HEK293 (cell line): ENCODE results near the gene PRCP.

Experiments
- CTCF ChIA-PET: fragments of 350-600 bp; formaldehyde crosslinking; extraction: SDS; loops from one replicate; lab custom pipeline; 2021; ENCODE audit warnings: antibody characterized with exemption; lab: Yijun Ruan, JAX
- POLR2A ChIA-PET: fragments of 300-600 bp; formaldehyde crosslinking; extraction: SDS; loops from one replicate; lab custom pipeline; 2020; ENCODE audit warnings: antibody characterized with exemption, inconsistent platforms; lab: Yijun Ruan, JAX
- H3K27ac ChIP-seq: fragments of 200-500 bp; sonication (Bioruptor generic); 2 replicates; pipeline ENCODE4 v1.5.1; 2014; ENCODE audit warnings: low read depth, low read length, control low read depth, inconsistent platforms; ENCODE audit errors: extremely low read depth
- H3K36me3 ChIP-seq, 2 experiments: fragments of 200-500 bp in 1 of 2; sonication (Bioruptor generic) in 1 of 2; 1 replicate in 1 of 2; 2 replicates in 1 of 2; pipeline ENCODE4 v1.5.1; 2014 to 2017; ENCODE audit warnings: inconsistent platforms in 2 of 2, low read length in 2 of 2; ENCODE audit not compliant: control insufficient read depth in 2 of 2, insufficient read depth in 1 of 2
- H3K4me1 ChIP-seq: fragments of 200-500 bp; sonication (Bioruptor generic); 2 replicates; pipeline ENCODE4 v1.5.1; 2014; ENCODE audit warnings: mild to moderate bottlenecking, low read length, inconsistent platforms; ENCODE audit not compliant: control insufficient read depth, insufficient read depth
- H3K4me3 ChIP-seq: 2 replicates; pipeline ENCODE4 v1.5.1; 2011; ENCODE audit warnings: low read depth, mild to moderate bottlenecking, control low read depth, low read length, moderate library complexity
- H3K9me3 ChIP-seq: fragments of 200-500 bp; sonication (Bioruptor generic); 2 replicates; pipeline ENCODE4 v1.5.1; 2014; ENCODE audit warnings: low read depth, low read length, inconsistent platforms; ENCODE audit not compliant: control insufficient read depth, insufficient read depth
- CTCF ChIP-seq: fragments of 450-650 bp; formaldehyde crosslinking; IDR thresholded peaks from 2 replicates; pipeline ENCODE4 v1.5.1; 2016; ENCODE audit warnings: missing biosample characterization, missing genetic modification characterization
- FEZF1 ChIP-seq: fragments of 450-650 bp; formaldehyde crosslinking; IDR thresholded peaks from 2 replicates; pipeline ENCODE4 v1.5.1; 2016; ENCODE audit warnings: missing biosample characterization, missing genetic modification characterization
- HOXA7 ChIP-seq: sonication (generic); formaldehyde crosslinking; IDR thresholded peaks from 2 replicates; pipeline ENCODE4 v1.8.1; 2022; ENCODE audit warnings: missing genetic modification reagents, borderline replicate concordance
- KLF10 ChIP-seq: fragments of 450-650 bp; IDR thresholded peaks from 2 replicates; pipeline ENCODE4 v1.5.1; 2018; ENCODE audit warnings: missing biosample characterization, mild to moderate bottlenecking, missing genetic modification characterization
- PBX3 ChIP-seq: sonication (generic); formaldehyde crosslinking; IDR thresholded peaks from 2 replicates; pipeline ENCODE4 v1.8.1; 2022; ENCODE audit warnings: mild to moderate bottlenecking, moderate library complexity, missing genetic modification reagents
- PRDM1 ChIP-seq: fragments of 450-650 bp; formaldehyde crosslinking; IDR thresholded peaks from 2 replicates; pipeline ENCODE4; 2016; ENCODE audit warnings: missing biosample characterization, missing genetic modification characterization
- PRDM2 ChIP-seq: fragments of 450-650 bp; formaldehyde crosslinking; IDR thresholded peaks from 2 replicates; pipeline ENCODE4 v1.5.1; 2016; ENCODE audit warnings: missing biosample characterization, missing genetic modification characterization, borderline replicate concordance
- SP7 ChIP-seq: fragments of 450-650 bp; formaldehyde crosslinking; IDR thresholded peaks from 2 replicates; pipeline ENCODE4 v1.5.1; 2016; ENCODE audit warnings: missing biosample characterization, missing genetic modification characterization
- YY2 ChIP-seq: fragments of 450-650 bp; formaldehyde crosslinking; IDR thresholded peaks from 2 replicates; pipeline ENCODE4 v1.5.1; 2016; ENCODE audit warnings: missing biosample characterization, missing genetic modification characterization
- ZBTB11 ChIP-seq: fragments of 450-650 bp; formaldehyde crosslinking; conservative IDR thresholded peaks from 2 replicates; pipeline ENCODE4 v1.5.1; 2016; ENCODE audit warnings: low read depth, missing biosample characterization, missing genetic modification characterization
- ZBTB48 ChIP-seq: fragments of 450-650 bp; formaldehyde crosslinking; IDR thresholded peaks from 2 replicates; pipeline ENCODE4 v1.5.1; 2016; ENCODE audit warnings: missing biosample characterization, missing genetic modification characterization
- ZFP37 ChIP-seq: fragments of 450-650 bp; formaldehyde crosslinking; IDR thresholded peaks from 2 replicates; pipeline ENCODE4 v1.5.1; 2016; ENCODE audit warnings: missing biosample characterization, missing genetic modification characterization
- ZNF174 ChIP-seq: fragments of 450-650 bp; formaldehyde crosslinking; IDR thresholded peaks from 2 replicates; pipeline ENCODE4 v1.5.0; 2017; ENCODE audit warnings: missing biosample characterization, mild to moderate bottlenecking, missing genetic modification characterization
- ZNF350 ChIP-seq: fragments of 450-650 bp; formaldehyde crosslinking; IDR thresholded peaks from 2 replicates; pipeline ENCODE4 v1.5.0; 2017; ENCODE audit warnings: missing biosample characterization, mild to moderate bottlenecking, missing genetic modification characterization
- ZNF585B ChIP-seq: fragments of 450-650 bp; formaldehyde crosslinking; IDR thresholded peaks from 2 replicates; pipeline ENCODE4 v1.5.1; 2016; ENCODE audit warnings: missing biosample characterization, missing genetic modification characterization
- ZNF610 ChIP-seq: fragments of 450-650 bp; formaldehyde crosslinking; IDR thresholded peaks from 2 replicates; pipeline ENCODE4 v1.5.1; 2016; ENCODE audit warnings: missing biosample characterization, missing genetic modification characterization, borderline replicate concordance
- ZNF843 ChIP-seq: fragments of 450-650 bp; formaldehyde crosslinking; IDR thresholded peaks from 2 replicates; pipeline ENCODE4 v1.5.1; 2016; ENCODE audit warnings: missing biosample characterization, missing genetic modification characterization
- ZSCAN5A ChIP-seq: fragments of 450-650 bp; formaldehyde crosslinking; IDR thresholded peaks from 2 replicates; pipeline ENCODE4 v1.5.1; 2016; ENCODE audit warnings: missing biosample characterization, missing genetic modification characterization

PRCP gene

GRCh38 chr11:82895437-82896091 is 4.7 kb downstream of the PRCP start:
- peaks cover 4% of the 10 kb centered on the region; the same call in 1 of the 2 replicates for H3K4me1 ChIP-seq
- no peak overlapping the region for H3K27ac ChIP-seq
- H3K36me3 ChIP-seq, result no peaks in the 10 kb centered on the region
- no peak overlapping the region for H3K4me3 ChIP-seq
- ChIA-PET POLR2A (no interaction called here), CTCF (interaction anchor here (0.6 to 1.1 kb wide), 2 partner anchors 24 to 28 kb away, joined by 4 to 6 read pairs; no protein-coding TSS in a partner anchor)
- no peak for TF ChIP-seq PBX3 (CRISPR knock-in tag)
- TF ChIP-seq PRDM1, result 0 out of 2 replicates have a peak, but pooled peaks have one; percentile 47
- peak; percentile 88 for TF ChIP-seq ZBTB48 (tag by site-specific recombination)
- TF ChIP-seq ZNF610 (tag by site-specific recombination), result no peak
- TF ChIP-seq SP7 (tag by site-specific recombination), result 0 out of 2 replicates have a peak, but pooled peaks have one; percentile 10
- no peaks in the 10 kb centered on the region for H3K9me3 ChIP-seq

- ChIA-PET CTCF (interaction anchor here (1.2 kb wide), 1 partner anchor 8 kb away, joined by 3 read pairs; no protein-coding TSS in a partner anchor), POLR2A (no interaction called here)
- no peak overlapping the region for H3K27ac ChIP-seq
- H3K9me3 ChIP-seq, result no peaks in the 10 kb centered on the region
- no peak overlapping the region for H3K4me3 ChIP-seq
- no peaks in the 10 kb centered on the region for H3K36me3 ChIP-seq
- TF ChIP-seq CTCF (no peak), PBX3 (CRISPR knock-in tag) (no peak), ZBTB11 (tag by site-specific recombination) (no peak), ZNF585B (tag by site-specific recombination) (no peak), HOXA7 (CRISPR knock-in tag) (no peak), FEZF1 (tag by site-specific recombination) (no peak), ZFP37 (tag by site-specific recombination) (no peak), PRDM2 (tag by site-specific recombination) (no peak), ZSCAN5A (tag by site-specific recombination) (no peak), ZNF174 (tag by site-specific recombination) (no peak), ZNF350 (tag by site-specific recombination) (no peak), ZNF843 (tag by site-specific recombination) (no peak), KLF10 (tag by site-specific recombination) (no peak), YY2 (tag by site-specific recombination) (no peak)
- H3K4me1 ChIP-seq, result no peaks in the 10 kb centered on the region; the same call in 1 of the 2 replicates
Measured at GRCh38 chr11:82892611-82893169, 7.5 kb downstream of the PRCP start.
